BE2C (cell line): ENCODE results near the gene PERCC1.

Source experiments
- DNase-seq: peaks from one replicate; pipeline ENCODE4 v3.0.0-alpha.2; 2020
- H3K27me3 ChIP-seq: fragments of 250-450 bp; sonication (Bioruptor Pico); 2 replicates; pipeline ENCODE4 v1.5.1; 2020; ENCODE audit warnings: mild to moderate bottlenecking
- H3K36me3 ChIP-seq: fragments of 250-450 bp; sonication (Bioruptor Pico); 2 replicates; pipeline ENCODE4 v1.5.1; 2020; ENCODE audit warnings: mild to moderate bottlenecking
- H3K4me1 ChIP-seq: fragments of 250-450 bp; sonication (Bioruptor Pico); 2 replicates; pipeline ENCODE4 v1.5.1; 2020
- H3K4me3 ChIP-seq: 2 replicates; pipeline ENCODE4 v1.5.1; 2011; ENCODE audit warnings: low read depth, low read length
- H3K9me3 ChIP-seq: fragments of 250-450 bp; sonication (Bioruptor Pico); 2 replicates; pipeline ENCODE4 v1.5.1; 2020
- CTCF ChIP-seq: IDR thresholded peaks from 2 replicates; pipeline ENCODE4 v1.5.1; 2012; ENCODE audit warnings: mild to moderate bottlenecking, low read depth, low read length

Gene PERCC1

GRCh38 chr16:1433756-1434155 is 2.9 kb downstream of the PERCC1 start:
- DNase-seq = peak; percentile 9
- Histone ChIP-seq H3K27me3 (no peaks in the 10 kb centered on the region), H3K9me3 (no peaks in the 10 kb centered on the region), H3K4me3 (no peak overlapping the region), H3K36me3 (no peaks in the 10 kb centered on the region), H3K4me1 (peaks cover 21% of the 10 kb centered on the region)
- no peak for TF ChIP-seq CTCF

GRCh38 chr16:1434644-1435592 is 4.0 kb downstream of the PERCC1 start:
- H3K27me3 ChIP-seq = no peaks in the 10 kb centered on the region
- peak; percentile 20 for DNase-seq
- H3K36me3 ChIP-seq = no peaks in the 10 kb centered on the region
- no peak overlapping the region for H3K4me3 ChIP-seq
- H3K4me1 ChIP-seq = peaks cover 18% of the 10 kb centered on the region
- no peaks in the 10 kb centered on the region for H3K9me3 ChIP-seq
- TF ChIP-seq CTCF = no peak

- Histone ChIP-seq H3K9me3 (no peaks in the 10 kb centered on the region), H3K36me3 (no peaks in the 10 kb centered on the region), H3K4me3 (no peak overlapping the region), H3K27me3 (no peaks in the 10 kb centered on the region), H3K4me1 (peaks cover 8% of the 10 kb centered on the region)
- TF ChIP-seq CTCF = no peak
- peak; percentile 32 for DNase-seq
Observed at GRCh38 chr16:1435921-1436697, 5.2 kb downstream of the PERCC1 start.

GRCh38 chr16:1436731-1437355 is 6.0 kb downstream of the PERCC1 start:
- Histone ChIP-seq H3K36me3 (no peaks in the 10 kb centered on the region), H3K4me1 (peaks cover 6% of the 10 kb centered on the region; the same call in 1 of the 2 replicates), H3K27me3 (no peaks in the 10 kb centered on the region), H3K4me3 (no peak overlapping the region), H3K9me3 (no peaks in the 10 kb centered on the region)
- DNase-seq = no peak
- TF ChIP-seq CTCF = no peak

GRCh38 chr16:1437606-1438005 is 6.7 kb downstream of the PERCC1 start:
- TF ChIP-seq CTCF = no peak
- no peak for DNase-seq
- no peak overlapping the region for H3K4me3 ChIP-seq
- H3K27me3 ChIP-seq = no peaks in the 10 kb centered on the region
- peaks cover 6% of the 10 kb centered on the region; the same call in 1 of the 2 replicates for H3K4me1 ChIP-seq
- H3K9me3 ChIP-seq = no peaks in the 10 kb centered on the region
- no peaks in the 10 kb centered on the region for H3K36me3 ChIP-seq
